GM19328 (cell line): ENCODE measurements around the gene XKR8.
"Not testable (repeated sequence)": the region's sequence is repeated elsewhere in the genome, so short reads cannot be mapped to it uniquely, and the experiment has no call there.

Source experiments
- ATAC-seq: cut with Tn5 transposase; IDR thresholded peaks from one replicate; pipeline ENCODE4 v1.9.1; 2021; ENCODE audit warnings: mild to moderate bottlenecking, moderate library complexity; ENCODE audit not compliant: unreplicated experiment

Gene XKR8

GRCh38 chr1:27990920-27991537, 31.3 kb downstream of the XKR8 start:
- ATAC-seq, result no peak

- ATAC-seq, result no peak
These were observed 32.5 kb downstream of the XKR8 start for GRCh38 chr1:27992276-27992675.

GRCh38 chr1:27993241-27993640, 33.5 kb downstream of the XKR8 start:
- ATAC-seq, result no peak

GRCh38 chr1:27994060-27994459, 34.3 kb downstream of the XKR8 start:
- ATAC-seq, result no peak

- ATAC-seq, result not testable (repeated sequence)
These were observed 34.8 kb downstream of the XKR8 start for GRCh38 chr1:27994526-27994925.

- no peak for ATAC-seq
These were observed 39.3 kb downstream of the XKR8 start for GRCh38 chr1:27999055-27999454.

GRCh38 chr1:28002600-28002999, 42.8 kb downstream of the XKR8 start:
- no peak for ATAC-seq

GRCh38 chr1:28003117-28003516, 43.3 kb downstream of the XKR8 start:
- ATAC-seq, result not testable (repeated sequence)

GRCh38 chr1:28010969-28011368, 51.2 kb downstream of the XKR8 start:
- ATAC-seq, result no peak
